NT2/D1 (cell line): ENCODE measurements around the gene CXCR4.

Experiments
- SUZ12 ChIP-seq: IDR thresholded peaks from 2 replicates; pipeline ENCODE4 v1.6.1; 2011; ENCODE audit not compliant: insufficient read length, insufficient read depth; ENCODE audit errors: extremely low read depth
- YY1 ChIP-seq: IDR thresholded peaks from 2 replicates; pipeline ENCODE4 v1.6.1; 2011; ENCODE audit not compliant: insufficient read length, insufficient read depth
- ZNF274 ChIP-seq: IDR thresholded peaks from 2 replicates; pipeline ENCODE4 v1.6.1; 2011; ENCODE audit warnings: mild to moderate bottlenecking, low read depth, low read length

DNA sequence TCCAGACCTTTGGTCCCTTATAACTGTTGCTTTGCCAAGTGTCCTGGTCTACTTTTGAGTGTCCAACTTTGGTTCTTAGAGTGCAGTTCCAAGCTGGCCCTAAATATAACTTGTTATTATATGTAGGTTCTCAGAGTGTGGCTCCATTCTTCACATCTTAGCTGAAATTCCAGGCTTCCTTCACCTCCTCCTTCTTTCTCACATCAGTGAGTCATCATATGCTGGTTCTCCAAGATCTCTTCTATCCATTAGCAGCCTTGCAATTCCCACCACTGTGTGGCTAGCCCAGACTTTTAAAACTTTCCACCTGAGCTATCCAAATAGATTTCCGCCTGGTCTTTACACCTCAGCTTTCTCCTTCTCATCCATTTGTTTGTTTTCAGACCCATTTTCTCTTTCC lies 12.6 kb upstream of the CXCR4 start:
- TF ChIP-seq SUZ12, result no peak
- TF ChIP-seq YY1, result no peak
- no peak for TF ChIP-seq ZNF274
